WTC11 (cell line): ENCODE results near the gene VEPH1.

Experiments
- CBFB ChIP-seq: sonication (generic); formaldehyde crosslinking; IDR thresholded peaks from 2 replicates; pipeline ENCODE4 v1.8.1; 2022; ENCODE audit warnings: mild to moderate bottlenecking, low read depth, missing genetic modification reagents
- E2F4 ChIP-seq: sonication (generic); formaldehyde crosslinking; IDR thresholded peaks from 2 replicates; pipeline ENCODE4 v1.8.1; 2022; ENCODE audit warnings: low read depth, mild to moderate bottlenecking, moderate library complexity, missing genetic modification reagents, borderline replicate concordance
- MYBL2 ChIP-seq: sonication (generic); formaldehyde crosslinking; IDR thresholded peaks from 2 replicates; pipeline ENCODE4 v1.8.1; 2023; ENCODE audit warnings: mild to moderate bottlenecking, moderate library complexity, missing genetic modification reagents
- NR3C1 ChIP-seq: sonication (generic); formaldehyde crosslinking; conservative IDR thresholded peaks from 2 replicates; pipeline ENCODE4 v1.8.1; 2023; ENCODE audit warnings: low read depth, mild to moderate bottlenecking, missing genetic modification reagents
- TF ChIP-seq, protein P1 (sequence below): fragments of 200-600 bp; IDR thresholded peaks from 2 replicates; pipeline ENCODE4 v1.8.0; 2022; ENCODE audit warnings: antibody characterized with exemption
- TF ChIP-seq, protein P2 (sequence below): sonication (generic); formaldehyde crosslinking; IDR thresholded peaks from 2 replicates; pipeline ENCODE4 v1.8.1; 2022; ENCODE audit warnings: missing genetic modification reagents, borderline replicate concordance

- no peak for TF ChIP-seq MYBL2
- no peak for TF ChIP-seq E2F4 (CRISPR knock-in tag)
- TF ChIP-seq NR3C1 (CRISPR knock-in tag) = no peak
- TF ChIP-seq, protein P1, sequence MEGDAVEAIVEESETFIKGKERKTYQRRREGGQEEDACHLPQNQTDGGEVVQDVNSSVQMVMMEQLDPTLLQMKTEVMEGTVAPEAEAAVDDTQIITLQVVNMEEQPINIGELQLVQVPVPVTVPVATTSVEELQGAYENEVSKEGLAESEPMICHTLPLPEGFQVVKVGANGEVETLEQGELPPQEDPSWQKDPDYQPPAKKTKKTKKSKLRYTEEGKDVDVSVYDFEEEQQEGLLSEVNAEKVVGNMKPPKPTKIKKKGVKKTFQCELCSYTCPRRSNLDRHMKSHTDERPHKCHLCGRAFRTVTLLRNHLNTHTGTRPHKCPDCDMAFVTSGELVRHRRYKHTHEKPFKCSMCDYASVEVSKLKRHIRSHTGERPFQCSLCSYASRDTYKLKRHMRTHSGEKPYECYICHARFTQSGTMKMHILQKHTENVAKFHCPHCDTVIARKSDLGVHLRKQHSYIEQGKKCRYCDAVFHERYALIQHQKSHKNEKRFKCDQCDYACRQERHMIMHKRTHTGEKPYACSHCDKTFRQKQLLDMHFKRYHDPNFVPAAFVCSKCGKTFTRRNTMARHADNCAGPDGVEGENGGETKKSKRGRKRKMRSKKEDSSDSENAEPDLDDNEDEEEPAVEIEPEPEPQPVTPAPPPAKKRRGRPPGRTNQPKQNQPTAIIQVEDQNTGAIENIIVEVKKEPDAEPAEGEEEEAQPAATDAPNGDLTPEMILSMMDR = no peak
- TF ChIP-seq, protein P2, sequence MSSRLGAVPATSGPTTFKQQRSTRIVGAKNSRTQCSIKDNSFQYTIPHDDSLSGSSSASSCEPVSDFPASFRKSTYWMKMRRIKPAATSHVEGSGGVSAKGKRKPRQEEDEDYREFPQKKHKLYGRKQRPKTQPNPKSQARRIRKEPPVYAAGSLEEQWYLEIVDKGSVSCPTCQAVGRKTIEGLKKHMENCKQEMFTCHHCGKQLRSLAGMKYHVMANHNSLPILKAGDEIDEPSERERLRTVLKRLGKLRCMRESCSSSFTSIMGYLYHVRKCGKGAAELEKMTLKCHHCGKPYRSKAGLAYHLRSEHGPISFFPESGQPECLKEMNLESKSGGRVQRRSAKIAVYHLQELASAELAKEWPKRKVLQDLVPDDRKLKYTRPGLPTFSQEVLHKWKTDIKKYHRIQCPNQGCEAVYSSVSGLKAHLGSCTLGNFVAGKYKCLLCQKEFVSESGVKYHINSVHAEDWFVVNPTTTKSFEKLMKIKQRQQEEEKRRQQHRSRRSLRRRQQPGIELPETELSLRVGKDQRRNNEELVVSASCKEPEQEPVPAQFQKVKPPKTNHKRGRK (CRISPR knock-in tag) = no peak
- no peak for TF ChIP-seq CBFB (CRISPR knock-in tag)
Observed at GRCh38 chr3:157233923-157234322, 269.3 kb downstream of the VEPH1 start.
